Neural progenitor cell (in vitro differentiated cells): Measurements from ENCODE around the gene GNL2. TPM values are rescaled to one million over a fixed set of nuclear protein-coding genes. Genes with fewer than 3 reads are reported as not detected.

Experiments used
- DNase-seq: peaks from one replicate; pipeline ENCODE4 v3.0.0-alpha.2; 2016; ENCODE audit warnings: low spot score
- H2AFZ ChIP-seq: fragments of 200-600 bp; sonication (generic); replicated peaks from 2 replicates; pipeline ENCODE4 v1.6.1; 2016; ENCODE audit warnings: antibody characterized with exemption
- H3F3A ChIP-seq: fragments of 200-600 bp; sonication (generic); 2 replicates; pipeline ENCODE4 v1.6.1; 2016; ENCODE audit warnings: antibody characterized with exemption, low read depth
- H3K27ac ChIP-seq: fragments of 200-600 bp; sonication (generic); 2 replicates; pipeline ENCODE4 v1.5.1; 2016; ENCODE audit warnings: mild to moderate bottlenecking
- H3K27me3 ChIP-seq: fragments of 200-600 bp; sonication (generic); 2 replicates; pipeline ENCODE4 v1.6.1; 2016; ENCODE audit warnings: mild to moderate bottlenecking, moderate library complexity
- H3K36me3 ChIP-seq: fragments of 200-600 bp; sonication (generic); 2 replicates; pipeline ENCODE4 v1.5.1; 2016
- H3K4me1 ChIP-seq: fragments of 200-600 bp; sonication (generic); 2 replicates; pipeline ENCODE4 v1.6.1; 2016; ENCODE audit warnings: mixed run types
- H3K4me2 ChIP-seq: fragments of 200-600 bp; sonication (generic); 2 replicates; pipeline ENCODE4 v1.6.1; 2016
- H3K4me3 ChIP-seq: fragments of 200-600 bp; sonication (generic); 2 replicates; pipeline ENCODE4 v1.5.1; 2016
- H3K79me2 ChIP-seq: fragments of 200-600 bp; sonication (generic); 2 replicates; pipeline ENCODE4 v1.6.1; 2016; ENCODE audit warnings: low read depth
- H3K9ac ChIP-seq: fragments of 200-600 bp; sonication (generic); 2 replicates; pipeline ENCODE4 v1.6.1; 2016
- H3K9me3 ChIP-seq: fragments of 200-600 bp; sonication (generic); 2 replicates; pipeline ENCODE4 v1.5.1; 2016; ENCODE audit warnings: low read depth
- H4K20me1 ChIP-seq: fragments of 200-600 bp; sonication (generic); 2 replicates; pipeline ENCODE4 v1.6.1; 2016; ENCODE audit warnings: low read depth
- H3K27ac Mint-ChIP-seq: 3 replicates; pipeline ENCODE4 v1.8.0; 2021; ENCODE audit warnings: mixed read lengths
- H3K27me3 Mint-ChIP-seq: 2 replicates; pipeline ENCODE4 v1.8.0; 2022; ENCODE audit warnings: low read depth, mild to moderate bottlenecking, inconsistent platforms, moderate library complexity, mixed read lengths; ENCODE audit not compliant: insufficient read depth
- H3K36me3 Mint-ChIP-seq: 3 replicates; pipeline ENCODE4 v1.8.0; 2021; ENCODE audit warnings: mixed read lengths
- H3K4me1 Mint-ChIP-seq: 3 replicates; pipeline ENCODE4 v1.8.0; 2021; ENCODE audit warnings: mixed read lengths
- H3K4me3 Mint-ChIP-seq: 3 replicates; pipeline ENCODE4 v1.8.0; 2021; ENCODE audit warnings: mild to moderate bottlenecking, moderate library complexity, mixed read lengths
- H3K9me3 Mint-ChIP-seq: 3 replicates; pipeline ENCODE4 v1.8.0; 2020; ENCODE audit warnings: mixed read lengths
- EZH2 ChIP-seq: fragments of 200-600 bp; sonication (generic); IDR thresholded peaks from 2 replicates; pipeline ENCODE4 v1.6.1; 2017; ENCODE audit warnings: antibody characterized with exemption, mild to moderate bottlenecking, moderate library complexity
- EZH2phosphoT487 ChIP-seq: fragments of 200-600 bp; sonication (generic); IDR thresholded peaks from 2 replicates; pipeline ENCODE4 v1.6.1; 2017; ENCODE audit warnings: antibody characterized with exemption
- total RNA-seq: library from RNA; depleted of rRNA; stranded (reverse); fragments of >200 nt; gene quantifications from 2 replicates; pipeline ENCODE4 v1.2.3, GENCODE V29; 2015; ENCODE audit warnings: low replicate concordance
- TF ChIP-seq, protein P1 (sequence below): fragments of 200-600 bp; sonication (generic); IDR thresholded peaks from 2 replicates; pipeline ENCODE4 v1.5.1; 2017; ENCODE audit warnings: antibody characterized with exemption, mild to moderate bottlenecking

The GNL2 gene
- total RNA-seq, 1 donor from 2014 or later, result 67.1 TPM

DNA sequence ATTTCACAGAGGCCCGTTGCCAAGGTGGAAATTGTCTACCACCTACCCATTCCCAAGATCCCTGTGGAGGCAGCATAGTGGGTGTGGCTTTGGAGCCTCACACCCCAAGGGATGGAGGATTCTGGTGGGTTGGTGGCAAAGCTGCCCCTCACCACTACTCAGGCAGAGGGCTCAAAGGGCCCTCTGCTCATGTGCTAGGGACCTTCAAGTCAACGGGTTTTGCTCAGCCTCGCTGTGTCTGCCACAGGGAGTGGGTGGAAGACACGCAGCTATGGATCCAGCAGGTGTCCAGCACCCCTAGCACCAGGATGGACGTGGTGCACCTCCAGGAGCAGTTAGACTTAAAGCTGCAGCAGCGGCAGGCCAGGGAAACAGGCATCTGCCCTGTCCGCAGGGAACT, 36.7 kb downstream of the GNL2 start:
- H3K36me3 Mint-ChIP-seq, result peaks cover 26% of the 10 kb centered on the region
- no peak overlapping the region for H3K4me3 ChIP-seq
- no peak overlapping the region for H3K27ac Mint-ChIP-seq
- H3K9me3 ChIP-seq, result no peaks in the 10 kb centered on the region
- H3K27me3 Mint-ChIP-seq, result peaks cover 5% of the 10 kb centered on the region
- H4K20me1 ChIP-seq, result no peaks in the 10 kb centered on the region
- no peaks in the 10 kb centered on the region for H3K27me3 ChIP-seq
- no peak overlapping the region for H3K4me2 ChIP-seq
- H3F3A ChIP-seq, result no peaks in the 10 kb centered on the region
- H3K4me1 ChIP-seq, result peaks cover 9% of the 10 kb centered on the region
- H3K4me1 Mint-ChIP-seq, result peaks cover 29% of the 10 kb centered on the region
- no peaks in the 10 kb centered on the region for H3K36me3 ChIP-seq
- no peak for DNase-seq
- no peak overlapping the region for H3K27ac ChIP-seq
- H3K9me3 Mint-ChIP-seq, result no peaks in the 10 kb centered on the region
- no peak overlapping the region for H3K9ac ChIP-seq
- TF ChIP-seq EZH2 (no peak), EZH2phosphoT487 (no peak)
- TF ChIP-seq, protein P1, sequence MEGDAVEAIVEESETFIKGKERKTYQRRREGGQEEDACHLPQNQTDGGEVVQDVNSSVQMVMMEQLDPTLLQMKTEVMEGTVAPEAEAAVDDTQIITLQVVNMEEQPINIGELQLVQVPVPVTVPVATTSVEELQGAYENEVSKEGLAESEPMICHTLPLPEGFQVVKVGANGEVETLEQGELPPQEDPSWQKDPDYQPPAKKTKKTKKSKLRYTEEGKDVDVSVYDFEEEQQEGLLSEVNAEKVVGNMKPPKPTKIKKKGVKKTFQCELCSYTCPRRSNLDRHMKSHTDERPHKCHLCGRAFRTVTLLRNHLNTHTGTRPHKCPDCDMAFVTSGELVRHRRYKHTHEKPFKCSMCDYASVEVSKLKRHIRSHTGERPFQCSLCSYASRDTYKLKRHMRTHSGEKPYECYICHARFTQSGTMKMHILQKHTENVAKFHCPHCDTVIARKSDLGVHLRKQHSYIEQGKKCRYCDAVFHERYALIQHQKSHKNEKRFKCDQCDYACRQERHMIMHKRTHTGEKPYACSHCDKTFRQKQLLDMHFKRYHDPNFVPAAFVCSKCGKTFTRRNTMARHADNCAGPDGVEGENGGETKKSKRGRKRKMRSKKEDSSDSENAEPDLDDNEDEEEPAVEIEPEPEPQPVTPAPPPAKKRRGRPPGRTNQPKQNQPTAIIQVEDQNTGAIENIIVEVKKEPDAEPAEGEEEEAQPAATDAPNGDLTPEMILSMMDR, result no peak
- peak overlapping the region; percentile 97 for H3K4me3 Mint-ChIP-seq
- peaks cover 3% of the 10 kb centered on the region for H3K79me2 ChIP-seq
- H2AFZ ChIP-seq, result no peak overlapping the region

DNA sequence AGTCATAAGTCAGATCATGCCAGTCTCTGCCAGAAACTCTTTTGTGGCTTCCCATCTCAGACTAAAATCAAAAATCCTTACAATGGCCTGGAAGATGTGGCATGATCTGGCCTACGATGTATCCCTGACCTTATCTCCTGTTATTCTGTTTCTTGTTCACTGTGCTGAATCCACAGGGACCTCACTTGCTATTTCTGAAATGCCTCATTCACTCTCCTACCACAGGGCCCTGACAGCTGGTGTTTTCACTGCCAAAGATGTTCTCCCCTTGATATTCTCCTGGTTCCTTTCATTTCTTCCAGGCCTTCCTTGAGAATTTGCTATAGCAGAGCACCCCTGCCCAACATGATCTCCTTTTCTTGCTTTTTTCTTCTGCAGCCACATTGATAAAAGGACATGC, 37.3 kb downstream of the GNL2 start:
- H3K4me1 Mint-ChIP-seq, result peaks cover 30% of the 10 kb centered on the region
- peak overlapping the region; percentile 97 for H3K4me3 Mint-ChIP-seq
- H3K9me3 Mint-ChIP-seq, result no peaks in the 10 kb centered on the region
- TF ChIP-seq EZH2 (no peak), EZH2phosphoT487 (no peak)
- TF ChIP-seq, protein P1, result no peak
- no peaks in the 10 kb centered on the region for H3K9me3 ChIP-seq
- no peaks in the 10 kb centered on the region for H3F3A ChIP-seq
- H3K36me3 ChIP-seq, result no peaks in the 10 kb centered on the region
- H3K9ac ChIP-seq, result no peak overlapping the region
- no peak overlapping the region for H3K4me2 ChIP-seq
- H4K20me1 ChIP-seq, result peaks cover 6% of the 10 kb centered on the region
- H3K27ac ChIP-seq, result no peak overlapping the region
- peaks cover 5% of the 10 kb centered on the region for H3K27me3 Mint-ChIP-seq
- peaks cover 26% of the 10 kb centered on the region for H3K36me3 Mint-ChIP-seq
- H3K27me3 ChIP-seq, result no peaks in the 10 kb centered on the region
- no peak overlapping the region for H2AFZ ChIP-seq
- H3K79me2 ChIP-seq, result peaks cover 8% of the 10 kb centered on the region
- H3K4me3 ChIP-seq, result no peak overlapping the region
- no peak for DNase-seq
- H3K4me1 ChIP-seq, result peaks cover 10% of the 10 kb centered on the region
- peak overlapping the region; percentile 54 for H3K27ac Mint-ChIP-seq

DNA sequence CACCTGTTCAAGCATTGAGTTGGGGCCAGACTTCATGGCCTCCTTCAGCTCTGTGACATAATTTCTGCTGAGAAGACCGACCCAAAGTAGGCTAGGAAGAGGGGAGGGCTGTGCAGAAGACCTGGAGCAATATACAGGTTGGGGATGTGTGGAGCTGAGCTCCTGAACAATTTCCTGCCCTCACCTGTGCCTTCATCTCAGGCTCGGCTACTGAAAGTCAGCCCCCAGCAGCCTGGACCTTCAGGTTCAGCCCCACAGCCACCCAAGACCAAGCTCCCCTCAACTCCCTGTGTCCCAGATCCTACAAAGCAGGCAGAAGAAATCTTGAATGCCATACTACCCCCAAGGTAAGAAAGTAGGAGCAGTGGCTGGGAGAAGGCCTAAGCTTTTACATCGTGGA, 38.3 kb downstream of the GNL2 start:
- TF ChIP-seq EZH2phosphoT487, result no peak
- TF ChIP-seq, protein P1, result no peak
- TF ChIP-seq EZH2, result no peak
- H3F3A ChIP-seq, result no peaks in the 10 kb centered on the region
- no peaks in the 10 kb centered on the region for H3K9me3 Mint-ChIP-seq

More for the DNA sequence above, 38.3 kb downstream of the GNL2 start:
- Histone ChIP-seq H4K20me1 (peaks cover 17% of the 10 kb centered on the region), H3K4me3 (peak overlapping the region; percentile 65), H3K27ac (no peak overlapping the region), H2AFZ (no peak overlapping the region), H3K27me3 (no peaks in the 10 kb centered on the region), H3K4me2 (peak overlapping the region; percentile 85), H3K79me2 (peaks cover 18% of the 10 kb centered on the region), H3K9me3 (no peaks in the 10 kb centered on the region), H3K4me1 (peaks cover 15% of the 10 kb centered on the region), H3K36me3 (no peaks in the 10 kb centered on the region), H3K9ac (no peak overlapping the region)
- H3K36me3 Mint-ChIP-seq, result peaks cover 22% of the 10 kb centered on the region
- H3K27ac Mint-ChIP-seq, result peak overlapping the region; percentile 99
- H3K27me3 Mint-ChIP-seq, result peaks cover 5% of the 10 kb centered on the region
- DNase-seq, result no peak
- H3K4me3 Mint-ChIP-seq, result peak overlapping the region; percentile 97
- peaks cover 37% of the 10 kb centered on the region for H3K4me1 Mint-ChIP-seq
